ENCODE results near the gene IQCE. TPM values are rescaled to one million over a fixed set of nuclear protein-coding genes. Genes with fewer than 3 reads are reported as not detected.

Gene IQCE
- total RNA-seq, 4 donors from 2014 or later: 16.8 to 46.9 (median 26.9) TPM

GRCh38 chr7:2572101-2572842, 13.5 kb downstream of the IQCE start:
- WGBS, 2 donors: 82% methylated on average over 20 to 22 of the region's 22 CpGs
- Histone ChIP-seq H3K27ac (no peak overlapping the region), H3K27me3 (no peaks in the 10 kb centered on the region), H3K4me3 (no peak overlapping the region), H3K36me3 (peaks cover 0 to 50% (median 7%) of the 10 kb centered on the region in 3 donors), H3K9me3 (no peaks in the 10 kb centered on the region), H3K4me1 (peaks cover 0 to 11% (median 0%) of the 10 kb centered on the region in 4 donors)
- no peak for TF ChIP-seq POLR2A (IDR thresholded peaks at IDR 0.05)
- TF ChIP-seq CTCF (IDR thresholded peaks at IDR 0.05): no peak
- no peak for TF ChIP-seq EP300 (IDR thresholded peaks at IDR 0.05)
- no peak for DNase-seq (ENCODE audit: low spot score in 2 of 2)

GRCh38 chr7:2573761-2574160, 15.0 kb downstream of the IQCE start:
- TF ChIP-seq CTCF (IDR thresholded peaks at IDR 0.05): no peak
- no peak for TF ChIP-seq EP300 (IDR thresholded peaks at IDR 0.05)
- TF ChIP-seq POLR2A (IDR thresholded peaks at IDR 0.05): no peak
- no peak overlapping the region for H3K4me3 ChIP-seq
- no peaks in the 10 kb centered on the region for H3K27me3 ChIP-seq
- H3K36me3 ChIP-seq: peaks cover 0 to 58% (median 7%) of the 10 kb centered on the region in 3 donors
- no peak overlapping the region for H3K27ac ChIP-seq
- 87 to 90% methylated on average over 9 of the region's 9 CpGs for WGBS, 2 donors
- H3K4me1 ChIP-seq: no peaks in the 10 kb centered on the region
- H3K9me3 ChIP-seq: no peaks in the 10 kb centered on the region
- no peak for DNase-seq (ENCODE audit: low spot score in 2 of 2)

GRCh38 chr7:2575046-2575732, 16.4 kb downstream of the IQCE start:
- Histone ChIP-seq H3K4me3 (no peak overlapping the region), H3K27me3 (no peaks in the 10 kb centered on the region), H3K4me1 (no peaks in the 10 kb centered on the region), H3K9me3 (no peaks in the 10 kb centered on the region), H3K27ac (no peak overlapping the region), H3K36me3 (peaks cover 0 to 63% (median 7%) of the 10 kb centered on the region in 3 donors)
- DNase-seq (ENCODE audit: low spot score in 2 of 2): no peak
- TF ChIP-seq POLR2A (IDR thresholded peaks at IDR 0.05) (no peak), EP300 (IDR thresholded peaks at IDR 0.05) (no peak), CTCF (IDR thresholded peaks at IDR 0.05) (no peak)
- WGBS, 2 donors: 82 to 92% methylated on average over 15 to 19 of the region's 21 CpGs

GRCh38 chr7:2575733-2576340, 17.1 kb downstream of the IQCE start:
- H3K4me1 ChIP-seq: no peaks in the 10 kb centered on the region
- no peak for DNase-seq (ENCODE audit: low spot score in 2 of 2)
- no peak overlapping the region for H3K4me3 ChIP-seq
- 73 to 79% methylated on average over 21 of the region's 21 CpGs for WGBS, 2 donors
- H3K27me3 ChIP-seq: no peaks in the 10 kb centered on the region
- no peaks in the 10 kb centered on the region for H3K9me3 ChIP-seq
- TF ChIP-seq EP300 (IDR thresholded peaks at IDR 0.05) (no peak), POLR2A (IDR thresholded peaks at IDR 0.05) (no peak), CTCF (IDR thresholded peaks at IDR 0.05) (no peak)
- H3K36me3 ChIP-seq: peaks cover 0 to 69% (median 7%) of the 10 kb centered on the region in 3 donors
- H3K27ac ChIP-seq: no peak overlapping the region
